ENCODE results near the gene TBX1.

Gene TBX1

GRCh38 chr22:19815093-19815822 lies 54.7 kb downstream of the TBX1 start:
- H3K4me3 ChIP-seq (ENCODE audit: low read depth, low read length), result no peak overlapping the region
- in situ Hi-C loops (cut with HindIII; ENCODE audit: low sequenced_read_pairs), result no loop called here
- DNase-seq (ENCODE audit: low read depth), result no peak
- no peak for TF ChIP-seq CTCF (IDR thresholded peaks at IDR 0.05; ENCODE audit: low read depth, low read length, missing control alignments)

- in situ Hi-C loops (cut with HindIII; ENCODE audit: low sequenced_read_pairs), result no loop called here
- TF ChIP-seq CTCF (IDR thresholded peaks at IDR 0.05; ENCODE audit: low read depth, low read length, missing control alignments), result no peak
- no peak for DNase-seq (ENCODE audit: low read depth)
- H3K4me3 ChIP-seq (ENCODE audit: low read depth, low read length), result no peak overlapping the region
Observed at GRCh38 chr22:19815823-19816290, 55.3 kb downstream of the TBX1 start.

- DNase-seq (ENCODE audit: low read depth), result no peak
Observed at GRCh38 chr22:19816372-19817119, 56.0 kb downstream of the TBX1 start.

More at GRCh38 chr22:19816372-19817119, 56.0 kb downstream of the TBX1 start:
- TF ChIP-seq CTCF (IDR thresholded peaks at IDR 0.05; ENCODE audit: low read depth, low read length, missing control alignments), result no peak
- in situ Hi-C loops (cut with HindIII; ENCODE audit: low sequenced_read_pairs), result no loop called here
- no peak overlapping the region for H3K4me3 ChIP-seq (ENCODE audit: low read depth, low read length)
